ENCODE measurements around the gene GPR119. TPM values are rescaled to one million over a fixed set of nuclear protein-coding genes. Genes with fewer than 3 reads are reported as not detected.
"Not testable (repeated sequence)": the region's sequence is repeated elsewhere in the genome, so short reads cannot be mapped to it uniquely, and the experiment has no call there.

The GPR119 gene
- total RNA-seq (not detected), polyA plus RNA-seq (ENCODE audit: insufficient read length in 2 of 2) (not detected)
- long read RNA-seq, donor 1 = 0 reads
- long read RNA-seq, donor 2 = 0 reads
- long read RNA-seq, donor 3, partial matches to known transcripts = 28 of 34 reads
- long read RNA-seq, donor 3, other reads (novel, unspliced or antisense) = 6 of 34 reads
- long read RNA-seq, donor 4 = 0 reads

DNA sequence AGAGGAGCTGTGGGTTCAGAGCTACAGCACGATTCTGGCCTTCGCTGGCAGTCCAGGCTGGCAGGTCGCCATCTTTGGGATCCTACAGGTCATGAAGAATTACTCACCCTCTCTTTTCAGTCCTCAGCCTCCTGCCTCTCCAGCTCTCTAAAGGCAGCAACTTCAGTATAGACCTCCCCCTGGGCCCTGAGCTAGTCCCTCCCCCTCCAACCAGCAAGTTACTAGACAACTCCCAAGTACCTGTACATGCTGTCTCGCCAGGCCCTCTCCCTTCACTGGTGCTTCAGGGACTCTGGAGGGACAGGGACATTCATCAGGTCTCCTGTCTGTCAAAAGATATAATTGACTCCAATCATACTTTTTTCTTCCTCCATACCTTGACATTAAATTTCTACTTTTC is at the start of gene GPR119:
GPR119 (minus strand) TSS at position 155 of the 400 bp plus-strand sequence. CDS start 227 bp downstream, outside the sequence.
- H3K9me3 ChIP-seq (ENCODE audit: control insufficient read depth, insufficient read depth, low read length) = no peaks in the 10 kb centered on the region
- peaks cover 9% of the 10 kb centered on the region for H3K27me3 ChIP-seq (ENCODE audit: control insufficient read depth, insufficient read depth, low read length)
- DNase-seq (ENCODE audit: low read depth in 4 of 6, low spot score in 6 of 6) = no peak
- no peaks in the 10 kb centered on the region for H3K36me3 ChIP-seq (ENCODE audit: control insufficient read depth, insufficient read depth, low read length)
- no peak within 1 kb of the TSS for H3K4me3 ChIP-seq (ENCODE audit: low read depth, low read length)
- 60% methylated on average over 4 of the region's 4 CpGs for WGBS (ENCODE audit: insufficient coverage)
- H3K27ac ChIP-seq (ENCODE audit: low read depth, low read length) = no peak within 1 kb of the TSS
- H3K4me1 ChIP-seq (ENCODE audit: control insufficient read depth, insufficient read depth, low read length) = no peaks in the 10 kb centered on the region

DNA sequence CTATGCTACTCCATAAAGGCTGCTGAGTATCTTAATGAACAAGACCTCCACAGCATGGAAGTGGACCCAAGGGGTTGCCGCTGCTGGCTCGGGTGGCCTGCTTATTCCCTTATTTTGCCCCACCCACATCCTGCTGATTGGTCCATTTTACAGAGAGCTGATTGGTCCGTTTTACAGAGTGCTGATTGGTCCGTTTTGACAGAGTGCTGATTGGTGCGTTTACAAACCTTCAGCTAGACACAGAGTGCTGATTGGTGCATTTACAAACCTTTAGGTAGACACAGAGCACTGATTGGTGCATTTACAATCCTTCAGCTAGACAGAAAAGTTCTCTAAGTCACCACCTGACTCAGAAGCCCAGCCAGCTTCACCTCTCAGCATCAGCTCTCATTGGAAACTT is 43.8 kb upstream of the GPR119 start:
- H3K27ac ChIP-seq (ENCODE audit: low read depth, low read length); H3K9me3 ChIP-seq (ENCODE audit: control insufficient read depth, insufficient read depth, low read length); H3K27me3 ChIP-seq (ENCODE audit: control insufficient read depth, insufficient read depth, low read length); DNase-seq (ENCODE audit: low read depth in 4 of 6, low spot score in 6 of 6); H3K4me1 ChIP-seq (ENCODE audit: control insufficient read depth, insufficient read depth, low read length); H3K4me3 ChIP-seq (ENCODE audit: low read depth, low read length); H3K36me3 ChIP-seq (ENCODE audit: control insufficient read depth, insufficient read depth, low read length): not testable (repeated sequence)
- WGBS (ENCODE audit: insufficient coverage) = 82% methylated on average over 3 of the region's 5 CpGs

DNA sequence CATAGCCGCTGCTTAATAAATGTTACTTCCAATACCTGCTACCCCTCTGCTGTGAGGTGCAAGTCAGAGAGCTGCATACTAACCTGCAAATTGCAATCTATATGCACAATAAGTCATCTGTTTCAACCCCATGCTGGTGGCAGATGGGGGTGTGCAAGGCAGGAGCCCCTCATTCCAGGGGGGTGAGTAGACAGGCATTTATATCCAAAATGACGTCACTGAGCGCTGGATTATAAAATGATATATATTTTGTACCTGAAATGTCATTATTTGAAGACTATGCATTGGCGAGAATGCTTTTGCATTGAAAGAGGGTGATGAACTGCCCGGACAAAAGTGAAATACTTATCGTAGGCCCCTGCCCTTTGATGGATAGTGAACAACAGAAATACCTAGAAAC is 41.1 kb upstream of the GPR119 start:
- WGBS (ENCODE audit: insufficient coverage) = 70% methylated on average over 5 of the region's 6 CpGs

DNA sequence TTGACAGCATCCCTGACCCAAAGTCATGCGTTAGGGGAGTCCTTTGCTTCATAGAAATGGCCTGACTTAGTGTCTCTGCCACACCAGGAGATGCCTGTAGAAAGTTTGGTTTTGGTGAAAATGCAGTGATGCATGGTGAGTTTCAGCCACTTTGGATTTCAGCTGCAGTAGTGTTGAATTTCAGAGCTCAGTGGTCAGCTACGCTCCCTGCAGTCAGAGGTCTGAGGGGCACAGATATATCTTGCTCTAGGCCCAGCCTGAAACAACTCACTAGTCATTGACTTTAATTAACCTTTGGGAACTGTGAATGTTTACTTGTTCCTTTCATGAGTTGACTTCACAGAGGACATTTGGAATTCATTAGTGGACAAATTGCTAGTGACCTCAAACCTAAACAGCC is 33.8 kb upstream of the GPR119 start:
- 92% methylated on average over 1 of the region's 2 CpGs for WGBS (ENCODE audit: insufficient coverage)

More for the DNA sequence above, 41.1 kb upstream of the GPR119 start:
- DNase-seq (ENCODE audit: low read depth in 4 of 6, low spot score in 6 of 6) = peak in 1 of 6 donors; percentile 12
- Histone ChIP-seq H3K9me3 (ENCODE audit: control insufficient read depth, insufficient read depth, low read length) (no peaks in the 10 kb centered on the region), H3K27ac (ENCODE audit: low read depth, low read length) (no peak overlapping the region), H3K36me3 (ENCODE audit: control insufficient read depth, insufficient read depth, low read length) (no peaks in the 10 kb centered on the region), H3K4me1 (ENCODE audit: control insufficient read depth, insufficient read depth, low read length) (no peaks in the 10 kb centered on the region), H3K27me3 (ENCODE audit: control insufficient read depth, insufficient read depth, low read length) (no peaks in the 10 kb centered on the region), H3K4me3 (ENCODE audit: low read depth, low read length) (no peak overlapping the region)

DNA sequence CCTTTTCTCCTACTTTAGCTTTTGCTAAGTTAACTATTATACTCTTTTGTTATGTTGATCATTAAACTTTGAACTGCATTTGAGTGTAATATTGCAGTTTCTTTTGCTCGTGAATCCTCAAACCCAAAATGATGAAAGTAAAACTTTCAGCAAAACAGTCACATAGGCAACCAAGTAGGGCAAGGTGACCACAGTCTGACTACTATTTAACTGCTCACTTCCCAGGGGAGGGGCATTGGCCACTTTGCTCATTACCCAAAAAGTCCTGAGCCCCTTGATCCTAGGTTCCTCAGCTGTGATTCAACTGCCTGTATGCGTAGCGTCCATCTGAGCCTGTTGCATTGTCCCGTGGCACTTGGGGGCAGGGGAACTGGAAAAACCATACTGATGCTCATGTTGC is 33.3 kb upstream of the GPR119 start:
- 91% methylated on average over 4 of the region's 4 CpGs for WGBS (ENCODE audit: insufficient coverage)
- no peaks in the 10 kb centered on the region for H3K9me3 ChIP-seq (ENCODE audit: control insufficient read depth, insufficient read depth, low read length)

More for the DNA sequence above, 33.8 kb upstream of the GPR119 start:
- Histone ChIP-seq H3K27ac (ENCODE audit: low read depth, low read length) (no peak overlapping the region), H3K9me3 (ENCODE audit: control insufficient read depth, insufficient read depth, low read length) (no peaks in the 10 kb centered on the region), H3K4me3 (ENCODE audit: low read depth, low read length) (no peak overlapping the region), H3K4me1 (ENCODE audit: control insufficient read depth, insufficient read depth, low read length) (no peaks in the 10 kb centered on the region), H3K27me3 (ENCODE audit: control insufficient read depth, insufficient read depth, low read length) (no peaks in the 10 kb centered on the region), H3K36me3 (ENCODE audit: control insufficient read depth, insufficient read depth, low read length) (no peaks in the 10 kb centered on the region)
- peak in 1 of 6 donors; percentile 2 for DNase-seq (ENCODE audit: low read depth in 4 of 6, low spot score in 6 of 6)

DNA sequence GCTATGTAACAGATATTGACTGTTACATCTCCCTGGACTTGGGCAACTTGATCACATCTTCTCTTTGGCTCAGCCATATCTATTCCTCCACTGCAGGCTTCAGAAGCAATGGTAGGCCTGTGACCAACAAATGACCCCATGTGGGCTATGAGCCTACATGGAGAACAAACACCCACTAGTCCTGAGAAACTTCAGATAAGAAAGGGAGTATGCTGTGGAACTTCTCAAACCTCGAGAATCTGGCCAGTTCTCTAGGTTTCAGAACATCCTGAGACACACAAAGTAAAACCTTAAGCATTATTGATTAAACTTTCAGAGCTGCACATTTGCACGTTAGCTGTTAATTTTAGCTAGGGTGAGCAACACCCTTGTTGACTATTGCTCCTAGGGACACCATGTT is 32.6 kb upstream of the GPR119 start:
- Histone ChIP-seq H3K27me3 (ENCODE audit: control insufficient read depth, insufficient read depth, low read length) (no peaks in the 10 kb centered on the region), H3K4me3 (ENCODE audit: low read depth, low read length) (no peak overlapping the region)
- WGBS (ENCODE audit: insufficient coverage) = 89% methylated on average over 1 of the region's 2 CpGs

More for the DNA sequence above, 33.3 kb upstream of the GPR119 start:
- no peak for DNase-seq (ENCODE audit: low read depth in 4 of 6, low spot score in 6 of 6)
- no peaks in the 10 kb centered on the region for H3K36me3 ChIP-seq (ENCODE audit: control insufficient read depth, insufficient read depth, low read length)
- no peak overlapping the region for H3K27ac ChIP-seq (ENCODE audit: low read depth, low read length)
- H3K27me3 ChIP-seq (ENCODE audit: control insufficient read depth, insufficient read depth, low read length) = no peaks in the 10 kb centered on the region
- H3K4me1 ChIP-seq (ENCODE audit: control insufficient read depth, insufficient read depth, low read length) = no peaks in the 10 kb centered on the region
- no peak overlapping the region for H3K4me3 ChIP-seq (ENCODE audit: low read depth, low read length)

DNA sequence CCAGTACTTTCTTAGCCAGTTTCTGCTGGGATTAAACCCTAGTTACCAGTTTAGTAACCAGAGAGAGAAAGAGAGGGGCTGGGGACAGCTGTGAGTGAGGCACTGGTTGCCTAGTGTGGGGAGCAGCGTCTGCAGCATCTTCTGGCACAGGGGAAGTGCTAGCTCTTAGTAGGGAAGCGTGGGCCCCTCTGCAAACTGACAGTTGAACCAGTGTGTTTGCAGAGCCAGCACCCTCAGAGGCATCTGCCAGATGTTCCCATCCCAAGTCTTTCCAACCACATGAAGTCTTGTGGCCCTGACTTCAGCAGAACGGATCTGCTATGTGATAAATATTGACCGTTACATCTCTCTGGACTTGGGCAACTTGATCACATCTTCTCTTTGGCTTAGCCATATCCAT is 31.3 kb upstream of the GPR119 start:
- DNase-seq (ENCODE audit: low read depth in 4 of 6, low spot score in 6 of 6) = no peak
- H3K4me1 ChIP-seq (ENCODE audit: control insufficient read depth, insufficient read depth, low read length) = no peaks in the 10 kb centered on the region
- H3K36me3 ChIP-seq (ENCODE audit: control insufficient read depth, insufficient read depth, low read length) = peaks cover under 1% of the 10 kb centered on the region
- 79% methylated on average over 4 of the region's 4 CpGs for WGBS (ENCODE audit: insufficient coverage)
- H3K27me3 ChIP-seq (ENCODE audit: control insufficient read depth, insufficient read depth, low read length) = no peaks in the 10 kb centered on the region
- no peaks in the 10 kb centered on the region for H3K9me3 ChIP-seq (ENCODE audit: control insufficient read depth, insufficient read depth, low read length)
- no peak overlapping the region for H3K27ac ChIP-seq (ENCODE audit: low read depth, low read length)
- no peak overlapping the region for H3K4me3 ChIP-seq (ENCODE audit: low read depth, low read length)

More for the DNA sequence above, 32.6 kb upstream of the GPR119 start:
- Histone ChIP-seq H3K36me3 (ENCODE audit: control insufficient read depth, insufficient read depth, low read length) (no peaks in the 10 kb centered on the region), H3K9me3 (ENCODE audit: control insufficient read depth, insufficient read depth, low read length) (no peaks in the 10 kb centered on the region), H3K4me1 (ENCODE audit: control insufficient read depth, insufficient read depth, low read length) (no peaks in the 10 kb centered on the region), H3K27ac (ENCODE audit: low read depth, low read length) (no peak overlapping the region)
- no peak for DNase-seq (ENCODE audit: low read depth in 4 of 6, low spot score in 6 of 6)

DNA sequence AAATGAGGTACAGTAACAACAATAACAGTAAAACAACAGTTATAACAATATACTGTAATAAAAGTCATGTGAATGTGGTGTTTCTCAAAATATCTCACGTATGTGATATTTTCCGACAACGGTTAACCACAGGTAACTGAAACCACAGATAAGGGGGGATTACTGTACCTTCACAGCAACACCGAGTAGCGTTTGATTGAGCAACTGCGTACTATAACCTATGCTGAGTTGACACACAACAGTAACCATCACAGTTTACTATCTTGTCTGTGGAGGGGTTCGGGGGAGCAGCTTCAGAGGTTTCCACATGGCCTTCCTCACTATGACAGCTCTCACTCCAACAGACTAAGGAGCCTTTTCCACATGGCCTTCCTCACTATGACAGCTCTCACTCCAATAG is 29.7 kb upstream of the GPR119 start:
- Histone ChIP-seq H3K4me1 (ENCODE audit: control insufficient read depth, insufficient read depth, low read length) (no peaks in the 10 kb centered on the region), H3K9me3 (ENCODE audit: control insufficient read depth, insufficient read depth, low read length) (no peaks in the 10 kb centered on the region), H3K27ac (ENCODE audit: low read depth, low read length) (no peak overlapping the region), H3K36me3 (ENCODE audit: control insufficient read depth, insufficient read depth, low read length) (peaks cover 11% of the 10 kb centered on the region), H3K4me3 (ENCODE audit: low read depth, low read length) (no peak overlapping the region), H3K27me3 (ENCODE audit: control insufficient read depth, insufficient read depth, low read length) (no peaks in the 10 kb centered on the region)
- WGBS (ENCODE audit: insufficient coverage) = 93% methylated on average over 3 of the region's 7 CpGs
- no peak for DNase-seq (ENCODE audit: low read depth in 4 of 6, low spot score in 6 of 6)

DNA sequence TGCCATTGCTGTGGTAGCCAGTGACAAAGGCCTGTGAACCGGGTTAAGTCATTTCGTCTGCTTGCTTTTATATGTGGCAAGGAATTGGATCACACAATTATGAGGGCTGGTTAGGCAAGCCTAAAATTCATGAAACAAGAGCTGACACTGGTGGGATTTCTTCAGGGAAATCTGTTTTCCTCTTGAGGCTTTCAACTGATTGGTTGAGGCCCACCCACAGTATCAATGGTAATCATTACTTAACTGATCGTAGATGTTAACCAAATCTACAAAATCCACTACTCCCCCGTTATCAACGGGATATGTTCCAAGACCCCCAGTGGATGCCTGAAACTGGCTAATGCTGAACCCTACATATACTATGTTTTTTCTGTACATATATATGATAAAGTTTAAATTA is 29.3 kb upstream of the GPR119 start:
- peaks cover 12% of the 10 kb centered on the region for H3K36me3 ChIP-seq (ENCODE audit: control insufficient read depth, insufficient read depth, low read length)
- DNase-seq (ENCODE audit: low read depth in 4 of 6, low spot score in 6 of 6) = no peak
- 88% methylated on average over 2 of the region's 5 CpGs for WGBS (ENCODE audit: insufficient coverage)
- H3K4me1 ChIP-seq (ENCODE audit: control insufficient read depth, insufficient read depth, low read length) = no peaks in the 10 kb centered on the region
- no peaks in the 10 kb centered on the region for H3K27me3 ChIP-seq (ENCODE audit: control insufficient read depth, insufficient read depth, low read length)
- H3K27ac ChIP-seq (ENCODE audit: low read depth, low read length) = no peak overlapping the region
- H3K9me3 ChIP-seq (ENCODE audit: control insufficient read depth, insufficient read depth, low read length) = no peaks in the 10 kb centered on the region
- H3K4me3 ChIP-seq (ENCODE audit: low read depth, low read length) = no peak overlapping the region

DNA sequence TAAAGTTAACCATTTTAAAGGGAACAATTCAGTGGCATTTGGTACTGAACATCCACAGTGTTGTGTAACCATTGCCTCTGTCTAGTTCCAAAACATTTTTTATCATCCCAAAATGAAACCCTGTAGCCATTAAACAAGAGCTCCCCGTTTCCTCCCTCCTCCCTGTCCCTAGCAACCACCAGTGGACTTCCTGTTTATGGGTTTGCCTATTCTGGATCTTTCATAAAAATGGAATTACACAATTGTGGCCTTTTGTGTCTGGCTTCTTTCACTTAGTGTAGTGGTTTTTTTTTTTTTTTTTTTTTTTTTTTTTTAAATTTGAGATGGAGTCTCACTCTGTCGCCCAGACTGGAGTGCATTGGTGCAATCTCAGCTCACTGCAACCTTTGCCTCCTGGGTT is 27.9 kb upstream of the GPR119 start:
- Histone ChIP-seq H3K36me3 (ENCODE audit: control insufficient read depth, insufficient read depth, low read length) (peaks cover 12% of the 10 kb centered on the region), H3K4me3 (ENCODE audit: low read depth, low read length) (no peak overlapping the region), H3K4me1 (ENCODE audit: control insufficient read depth, insufficient read depth, low read length) (no peaks in the 10 kb centered on the region), H3K27ac (ENCODE audit: low read depth, low read length) (no peak overlapping the region), H3K9me3 (ENCODE audit: control insufficient read depth, insufficient read depth, low read length) (no peaks in the 10 kb centered on the region), H3K27me3 (ENCODE audit: control insufficient read depth, insufficient read depth, low read length) (no peaks in the 10 kb centered on the region)
- no CpG with 5 or more reads among the region's 2 CpGs for WGBS (ENCODE audit: insufficient coverage)
- DNase-seq (ENCODE audit: low read depth in 4 of 6, low spot score in 6 of 6) = no peak
